Activated CD8-positive, alpha-beta T cell treated with anti-CD3 and anti-CD28 coated beads, Interleukin-2, amount 10 ng/mL, durations not matched to agents 7 days and 5 days (primary cell): ENCODE measurements around the gene KIAA0040. TPM values are rescaled to one million over a fixed set of nuclear protein-coding genes. Genes with fewer than 3 reads are reported as not detected.

Experiments
- ATAC-seq: fragments of 150-1000 bp; cut with Tn5 transposase; one replicate; pipeline ENCODE4 v1.10.0; 2021; ENCODE audit warnings: moderate library complexity
- CTCF ChIA-PET: fragments of 350-600 bp; sonication (Branson Sonifier 250); formaldehyde crosslinking; loops from one replicate; lab custom pipeline; 2021; ENCODE audit warnings: antibody characterized with exemption; lab: Charles Lee
- POLR2A ChIA-PET: fragments of 350-600 bp; sonication (Branson Sonifier 250); formaldehyde crosslinking; loops from one replicate; lab custom pipeline; 2021; ENCODE audit warnings: antibody characterized with exemption; lab: Charles Lee
- DNase-seq: peaks from one replicate; pipeline ENCODE4 v3.0.0-alpha.2; 2020
- H3K27ac Mint-ChIP-seq: one replicate; pipeline ENCODE4 v1.8.0; 2021; ENCODE audit warnings: mild to moderate bottlenecking, mixed read lengths
- H3K27me3 Mint-ChIP-seq: one replicate; pipeline ENCODE4 v1.8.0; 2021; ENCODE audit warnings: low read depth, mixed read lengths
- H3K36me3 Mint-ChIP-seq: one replicate; pipeline ENCODE4 v1.8.0; 2021; ENCODE audit warnings: low read depth, mixed read lengths
- H3K4me1 Mint-ChIP-seq: one replicate; pipeline ENCODE4 v1.8.0; 2021; ENCODE audit warnings: low read depth, mixed read lengths
- H3K4me3 Mint-ChIP-seq: one replicate; pipeline ENCODE4 v1.8.0; 2021; ENCODE audit warnings: mild to moderate bottlenecking, mixed read lengths
- H3K9me3 Mint-ChIP-seq: one replicate; pipeline ENCODE4 v1.8.0; 2022; ENCODE audit warnings: mixed read lengths; ENCODE audit not compliant: insufficient read depth
- total RNA-seq, 2 experiments: library from RNA; stranded (reverse); gene quantifications; one replicate each; pipeline ENCODE4 v1.2.3, GENCODE V29; 2021

The KIAA0040 gene
- total RNA-seq, 2 experiments from 2014 or later = 50.8 to 51.0 TPM

GRCh38 chr1:175185903-175186302 lies 6.7 kb downstream of the KIAA0040 start:
- no peaks in the 10 kb centered on the region for H3K27me3 Mint-ChIP-seq
- ATAC-seq (no peak), DNase-seq (no peak)
- no peaks in the 10 kb centered on the region for H3K9me3 Mint-ChIP-seq
- ChIA-PET POLR2A (no interaction called here), CTCF (interaction anchor here (1.0 to 7.2 kb wide), 4 partner anchors 15 to 132 kb away, joined by 3 to 89 read pairs (median 43); no protein-coding TSS in a partner anchor)
- peaks cover 82% of the 10 kb centered on the region for H3K4me1 Mint-ChIP-seq
- H3K36me3 Mint-ChIP-seq = peaks cover 83% of the 10 kb centered on the region
- H3K27ac Mint-ChIP-seq = no peak overlapping the region
- no peak overlapping the region for H3K4me3 Mint-ChIP-seq

- Mint-ChIP-seq H3K36me3 (peaks cover 74% of the 10 kb centered on the region), H3K27me3 (no peaks in the 10 kb centered on the region), H3K4me3 (no peak overlapping the region), H3K4me1 (peaks cover 70% of the 10 kb centered on the region), H3K27ac (peak overlapping the region; percentile 28), H3K9me3 (no peaks in the 10 kb centered on the region)
- ATAC-seq = no peak
- no peak for DNase-seq
- ChIA-PET CTCF (interaction anchor here (1.0 to 2.0 kb wide), 5 partner anchors 9 to 32 kb away, joined by 3 to 7 read pairs (median 5); no protein-coding TSS in a partner anchor), POLR2A (interaction anchor here (0.9 kb wide), 2 partner anchors 10 to 26 kb away, joined by 3 read pairs; no protein-coding TSS in a partner anchor)
Observed at GRCh38 chr1:175183586-175183985, 9.0 kb downstream of the KIAA0040 start.

GRCh38 chr1:175182201-175182746 lies 10.3 kb downstream of the KIAA0040 start:
- DNase-seq (no peak), ATAC-seq (no peak)
- Mint-ChIP-seq H3K36me3 (peaks cover 64% of the 10 kb centered on the region), H3K9me3 (no peaks in the 10 kb centered on the region), H3K4me3 (no peak overlapping the region), H3K27me3 (no peaks in the 10 kb centered on the region), H3K27ac (no peak overlapping the region), H3K4me1 (peaks cover 57% of the 10 kb centered on the region)
- ChIA-PET POLR2A (interaction anchor here (0.9 kb wide), 1 partner anchor 9 kb away, joined by 3 read pairs; no protein-coding TSS in a partner anchor), CTCF (interaction anchor here (1.2 to 1.8 kb wide), 3 partner anchors 28 to 137 kb away, joined by 3 to 7 read pairs (median 5); no protein-coding TSS in a partner anchor)

GRCh38 chr1:175179837-175180590 lies 12.6 kb downstream of the KIAA0040 start:
- ChIA-PET CTCF (interaction anchor here (1.4 to 1.8 kb wide), 4 partner anchors 25 to 139 kb away, joined by 3 to 6 read pairs (median 6); no protein-coding TSS in a partner anchor), POLR2A (interaction anchor here (0.7 kb wide), 1 partner anchor 9 kb away, joined by 3 read pairs; no protein-coding TSS in a partner anchor)
- Mint-ChIP-seq H3K9me3 (no peaks in the 10 kb centered on the region), H3K27ac (peak overlapping the region; percentile 35), H3K36me3 (peaks cover 62% of the 10 kb centered on the region), H3K4me3 (no peak overlapping the region), H3K27me3 (no peaks in the 10 kb centered on the region), H3K4me1 (peaks cover 42% of the 10 kb centered on the region)
- ATAC-seq = no peak
- DNase-seq = no peak

- Mint-ChIP-seq H3K9me3 (no peaks in the 10 kb centered on the region), H3K36me3 (peaks cover 66% of the 10 kb centered on the region), H3K27me3 (no peaks in the 10 kb centered on the region), H3K27ac (no peak overlapping the region), H3K4me3 (no peak overlapping the region), H3K4me1 (peaks cover 47% of the 10 kb centered on the region)
- ChIA-PET POLR2A (no interaction called here), CTCF (no interaction called here)
- ATAC-seq (no peak), DNase-seq (no peak)
Observed at GRCh38 chr1:175178456-175178855, 14.1 kb downstream of the KIAA0040 start.

- CTCF ChIA-PET = interaction anchor here (1.0 kb wide), 1 partner anchor 24 kb away, joined by 4 read pairs; no protein-coding TSS in a partner anchor
- POLR2A ChIA-PET = no interaction called here
- no peak for DNase-seq
- Mint-ChIP-seq H3K36me3 (peaks cover 66% of the 10 kb centered on the region), H3K27me3 (no peaks in the 10 kb centered on the region), H3K27ac (no peak overlapping the region), H3K9me3 (no peaks in the 10 kb centered on the region), H3K4me1 (peaks cover 46% of the 10 kb centered on the region), H3K4me3 (no peak overlapping the region)
- no peak for ATAC-seq
Observed at GRCh38 chr1:175178056-175178455, 14.5 kb downstream of the KIAA0040 start.

GRCh38 chr1:175176246-175176645 lies 16.3 kb downstream of the KIAA0040 start:
- Mint-ChIP-seq H3K27me3 (no peaks in the 10 kb centered on the region), H3K27ac (no peak overlapping the region), H3K9me3 (no peaks in the 10 kb centered on the region), H3K4me3 (no peak overlapping the region), H3K4me1 (peaks cover 37% of the 10 kb centered on the region), H3K36me3 (peaks cover 63% of the 10 kb centered on the region)
- POLR2A ChIA-PET = no interaction called here
- CTCF ChIA-PET = interaction anchor here (1.1 kb wide), 1 partner anchor 21 kb away, joined by 4 read pairs; no protein-coding TSS in a partner anchor
- DNase-seq = no peak
- no peak for ATAC-seq

- Mint-ChIP-seq H3K27ac (peak overlapping the region; percentile 43), H3K27me3 (no peaks in the 10 kb centered on the region), H3K4me1 (peaks cover 42% of the 10 kb centered on the region), H3K4me3 (no peak overlapping the region), H3K9me3 (no peaks in the 10 kb centered on the region), H3K36me3 (peaks cover 67% of the 10 kb centered on the region)
- DNase-seq (no peak), ATAC-seq (no peak)
- CTCF ChIA-PET = interaction anchor here (0.7 to 2.3 kb wide), 8 partner anchors 9 to 143 kb away, joined by 3 to 12 read pairs (median 4); no protein-coding TSS in a partner anchor
- POLR2A ChIA-PET = interaction anchor here (0.6 to 1.7 kb wide), 2 partner anchors 10 to 1004 kb away, joined by 3 to 9 read pairs; no protein-coding TSS in a partner anchor
Observed at GRCh38 chr1:175174309-175175102, 18.1 kb downstream of the KIAA0040 start.

GRCh38 chr1:175173531-175173930 lies 19.0 kb downstream of the KIAA0040 start:
- ChIA-PET POLR2A (interaction anchor here (0.6 to 1.7 kb wide), 3 partner anchors 9 to 1003 kb away, joined by 3 to 9 read pairs (median 3); no protein-coding TSS in a partner anchor), CTCF (interaction anchor here (0.8 to 2.3 kb wide), 7 partner anchors 15 to 144 kb away, joined by 3 to 12 read pairs (median 4); no protein-coding TSS in a partner anchor)
- ATAC-seq (no peak), DNase-seq (no peak)
- no peak overlapping the region for H3K27ac Mint-ChIP-seq
- H3K9me3 Mint-ChIP-seq = no peaks in the 10 kb centered on the region
- no peak overlapping the region for H3K4me3 Mint-ChIP-seq
- H3K36me3 Mint-ChIP-seq = peaks cover 65% of the 10 kb centered on the region
- H3K4me1 Mint-ChIP-seq = peaks cover 44% of the 10 kb centered on the region
- H3K27me3 Mint-ChIP-seq = no peaks in the 10 kb centered on the region

- POLR2A ChIA-PET = no interaction called here
- CTCF ChIA-PET = interaction anchor here (1.2 kb wide), 1 partner anchor 147 kb away, joined by 4 read pairs; no protein-coding TSS in a partner anchor
- Mint-ChIP-seq H3K9me3 (no peaks in the 10 kb centered on the region), H3K36me3 (peaks cover 71% of the 10 kb centered on the region), H3K4me1 (peaks cover 53% of the 10 kb centered on the region), H3K4me3 (no peak overlapping the region), H3K27ac (no peak overlapping the region), H3K27me3 (no peaks in the 10 kb centered on the region)
- ATAC-seq (no peak), DNase-seq (no peak)
Observed at GRCh38 chr1:175172503-175172902, 20.1 kb downstream of the KIAA0040 start.
